Liver (tissue), 9 donors: Measurements from ENCODE around the gene DIP2A. TPM values are rescaled to one million over a fixed set of nuclear protein-coding genes. Genes with fewer than 3 reads are reported as not detected.

Source experiments
- DNase-seq: peaks from one replicate; pipeline ENCODE4 v3.0.0-alpha.2; 2017; ENCODE audit warnings: low spot score
- H3K27ac ChIP-seq, 2 donors: one replicate each; pipeline ENCODE4 v1.7.0; 2013; ENCODE audit warnings: inconsistent platforms in 2 of 2, low read length in 2 of 2, control low read depth in 1 of 2, low read depth in 1 of 2, mild to moderate bottlenecking in 1 of 2
- H3K27me3 ChIP-seq, 4 donors: one replicate each; pipeline versions ENCODE4 v1.6.1 to v1.7.0; 2013; ENCODE audit warnings: low read length in 3 of 4, inconsistent platforms in 1 of 4, mild to moderate bottlenecking in 1 of 4, moderate library complexity in 1 of 4; ENCODE audit not compliant: control insufficient read depth in 4 of 4, insufficient read depth in 4 of 4
- H3K36me3 ChIP-seq, 4 donors: one replicate each; pipeline versions ENCODE4 v1.6.1 to v1.7.0; 2013; ENCODE audit warnings: low read length in 3 of 4, mild to moderate bottlenecking in 3 of 4, low read depth in 1 of 4, moderate library complexity in 1 of 4; ENCODE audit not compliant: control insufficient read depth in 4 of 4, insufficient read depth in 3 of 4
- H3K4me1 ChIP-seq, 4 donors: one replicate each; pipeline versions ENCODE4 v1.6.1 to v1.7.0; 2013; ENCODE audit warnings: low read length in 3 of 4, mild to moderate bottlenecking in 3 of 4, moderate library complexity in 1 of 4; ENCODE audit not compliant: control insufficient read depth in 4 of 4, insufficient read depth in 4 of 4
- H3K4me3 ChIP-seq, 3 donors: one replicate each; pipeline versions ENCODE4 v1.6.1 to v1.7.0; 2013; ENCODE audit warnings: low read length in 3 of 3, control low read depth in 1 of 3, low read depth in 1 of 3, mild to moderate bottlenecking in 1 of 3
- H3K9ac ChIP-seq, 2 donors: one replicate each; pipeline ENCODE4 v1.7.0; 2013; ENCODE audit warnings: low read length in 2 of 2, mild to moderate bottlenecking in 2 of 2, moderate library complexity in 2 of 2, control low read depth in 1 of 2, low read depth in 1 of 2
- H3K9me3 ChIP-seq, 4 donors: one replicate each; pipeline versions ENCODE4 v1.6.1 to v1.7.0; 2013; ENCODE audit warnings: low read length in 3 of 4; ENCODE audit not compliant: control insufficient read depth in 4 of 4
- ATF3 ChIP-seq: IDR thresholded peaks from 2 replicates; pipeline ENCODE4 v1.6.1; 2016; ENCODE audit warnings: antibody characterized with exemption
- CTCF ChIP-seq: fragments of 150-350 bp; IDR thresholded peaks from 2 replicates; pipeline ENCODE4 v1.5.1; 2017; ENCODE audit warnings: improper control_type of control experiment, low read depth, low read length; ENCODE audit not compliant: missing input control
- EGR1 ChIP-seq, 2 donors: IDR thresholded peaks; 2 replicates each; pipeline ENCODE4 v1.6.1; 2016 to 2018; ENCODE audit warnings: antibody characterized with exemption in 2 of 2, low read depth in 2 of 2
- FOXA1 ChIP-seq: IDR thresholded peaks from 2 replicates; pipeline ENCODE4 v1.6.1; 2016; ENCODE audit warnings: antibody characterized with exemption
- FOXA2 ChIP-seq: IDR thresholded peaks from 2 replicates; pipeline ENCODE4 v1.6.1; 2016; ENCODE audit warnings: antibody characterized with exemption
- GABPA ChIP-seq, 2 donors: IDR thresholded peaks in 1 of 2; conservative IDR thresholded peaks in 1 of 2; 2 replicates each; pipeline ENCODE4 v1.6.1; 2016; ENCODE audit warnings: antibody characterized with exemption in 2 of 2, mild to moderate bottlenecking in 1 of 2, moderate library complexity in 1 of 2
- HNF4A ChIP-seq, 2 donors: conservative IDR thresholded peaks; 2 replicates each; pipeline ENCODE4 v1.6.1; 2016; ENCODE audit warnings: antibody characterized with exemption in 2 of 2, mild to moderate bottlenecking in 2 of 2
- JUND ChIP-seq, 2 donors: IDR thresholded peaks; 2 replicates each; pipeline ENCODE4 v1.6.1; 2016; ENCODE audit warnings: antibody characterized with exemption in 2 of 2
- MAX ChIP-seq: IDR thresholded peaks from 2 replicates; pipeline ENCODE4 v1.6.1; 2016; ENCODE audit warnings: antibody characterized with exemption
- NR2F2 ChIP-seq: IDR thresholded peaks from 2 replicates; pipeline ENCODE4 v1.6.1; 2016; ENCODE audit warnings: antibody characterized with exemption
- RAD21 ChIP-seq, 2 donors: IDR thresholded peaks; 2 replicates each; pipeline ENCODE4 v1.6.1; 2016; ENCODE audit warnings: antibody characterized with exemption in 2 of 2, mild to moderate bottlenecking in 2 of 2
- REST ChIP-seq: IDR thresholded peaks from 2 replicates; pipeline ENCODE4 v1.6.1; 2016; ENCODE audit warnings: antibody characterized with exemption, mild to moderate bottlenecking
- RXRA ChIP-seq, 2 donors: IDR thresholded peaks; 2 replicates each; pipeline ENCODE4 v1.6.1; 2017 to 2018; ENCODE audit warnings: antibody characterized with exemption in 2 of 2, mild to moderate bottlenecking in 1 of 2
- SP1 ChIP-seq: IDR thresholded peaks from 2 replicates; pipeline ENCODE4 v1.6.1; 2018; ENCODE audit warnings: antibody characterized with exemption, mild to moderate bottlenecking
- TAF1 ChIP-seq: conservative IDR thresholded peaks from 2 replicates; pipeline ENCODE4 v1.6.1; 2016; ENCODE audit warnings: antibody characterized with exemption, mild to moderate bottlenecking
- YY1 ChIP-seq: IDR thresholded peaks from 2 replicates; pipeline ENCODE4 v1.6.1; 2016; ENCODE audit warnings: antibody characterized with exemption, mild to moderate bottlenecking
- ZBTB33 ChIP-seq: IDR thresholded peaks from 2 replicates; pipeline ENCODE4 v1.6.1; 2016; ENCODE audit warnings: antibody characterized with exemption
- WGBS: extraction: QIAGEN DNeasy Blood & Tissue Kit; methylation state at CpG from one replicate; pipeline ENCODE4 v1.1.7; 2013; 5-methylcytosine and 5-hydroxymethylcytosine counted together
- polyA plus RNA-seq, 2 donors: library from polyadenylated mRNA; stranded (reverse) in 1 of 2; unstranded in 1 of 2; fragments of 200-250 nt in 1 of 2; fragments of >200 nt in 1 of 2; fragmentation: Nextera tagmentation in 1 of 2; extraction: Ambion mirVana in 1 of 2; gene quantifications; one replicate each; pipeline versions ENCODE4 v1.2.1 to v1.2.3, GENCODE V29; 2013 to 2015
- total RNA-seq, 2 donors: library from RNA; depleted of rRNA; stranded (reverse); fragments of >200 nt; gene quantifications; one replicate each; pipeline ENCODE4 v1.2.3, GENCODE V29; 2014
- donor health status: healthy.
- donor health status: healthy.
- donor health status: healthy.
- donor health status: healthy.
- donor health status: healthy.

Gene DIP2A
- total and polyA plus RNA-seq, 4 donors, result 3.8 to 21.7 (median 7.5) TPM

- Histone ChIP-seq H3K9me3 (no peaks in the 10 kb centered on the region), H3K4me3 (no peak overlapping the region), H3K27me3 (no peaks in the 10 kb centered on the region), H3K27ac (no peak overlapping the region), H3K9ac (no peak overlapping the region), H3K4me1 (no peaks in the 10 kb centered on the region), H3K36me3 (peaks cover 8 to 23% (median 18%) of the 10 kb centered on the region in 4 donors)
- DNase-seq, result no peak
- TF ChIP-seq TAF1 (no peak), MAX (no peak), CTCF (no peak), FOXA2 (no peak)
- WGBS, result 95% methylated on average over 16 of the region's 16 CpGs
Observed at GRCh38 chr21:46420241-46421190, 38.2 kb upstream of the DIP2A start.

GRCh38 chr21:46421191-46421750 is 37.4 kb upstream of the DIP2A start:
- Histone ChIP-seq H3K9ac (no peak overlapping the region), H3K9me3 (no peaks in the 10 kb centered on the region), H3K36me3 (peaks cover 4 to 19% (median 14%) of the 10 kb centered on the region in 4 donors), H3K27me3 (no peaks in the 10 kb centered on the region), H3K4me1 (no peaks in the 10 kb centered on the region), H3K27ac (no peak overlapping the region), H3K4me3 (no peak overlapping the region)
- 96% methylated on average over 23 of the region's 23 CpGs for WGBS
- TF ChIP-seq RAD21 (IDR thresholded peaks at IDR 0.05) (no peak), RXRA (IDR thresholded peaks at IDR 0.05) (no peak), TAF1 (no peak), HNF4A (conservative IDR thresholded peaks at IDR 0.05) (no peak)
- DNase-seq, result no peak

- no peaks in the 10 kb centered on the region for H3K9me3 ChIP-seq
- peaks cover 3 to 26% (median 10%) of the 10 kb centered on the region in 4 donors for H3K36me3 ChIP-seq
- H3K27me3 ChIP-seq, result no peaks in the 10 kb centered on the region
- no peak overlapping the region for H3K9ac ChIP-seq
- no peak overlapping the region for H3K4me3 ChIP-seq
- no peak for DNase-seq
- 96% methylated on average over 35 of the region's 35 CpGs for WGBS
- no peaks in the 10 kb centered on the region for H3K4me1 ChIP-seq
- no peak overlapping the region for H3K27ac ChIP-seq
- TF ChIP-seq FOXA1 (no peak), MAX (no peak), ZBTB33 (no peak), JUND (IDR thresholded peaks at IDR 0.05) (no peak), SP1 (no peak), YY1 (no peak), EGR1 (IDR thresholded peaks at IDR 0.05; ENCODE audit: low read depth in 2 of 2) (no peak), RXRA (IDR thresholded peaks at IDR 0.05) (no peak), ATF3 (no peak), NR2F2 (no peak), TAF1 (no peak), GABPA (IDR thresholded peaks at IDR 0.05 in 1 of 2, conservative IDR thresholded peaks at IDR 0.05 in 1 of 2) (no peak), RAD21 (IDR thresholded peaks at IDR 0.05) (no peak), REST (no peak)
Observed at GRCh38 chr21:46421756-46422555, 36.7 kb upstream of the DIP2A start.
